Smooth muscle cell of the brain vasculature (primary cell): ENCODE measurements around the gene SLC17A9.

Experiments
- DNase-seq: peaks from one replicate; pipeline ENCODE4 v3.0.0-alpha.2; 2012; ENCODE audit warnings: low read depth, low spot score

The SLC17A9 gene

GRCh38 chr20:63002511-63002910 is 50.0 kb downstream of the SLC17A9 start:
- no peak for DNase-seq

- DNase-seq, result no peak
These were observed 51.0 kb downstream of the SLC17A9 start for GRCh38 chr20:63003546-63003945.

GRCh38 chr20:63004607-63005364 is 52.3 kb downstream of the SLC17A9 start:
- DNase-seq, result no peak

- DNase-seq, result no peak
These were observed 52.9 kb downstream of the SLC17A9 start for GRCh38 chr20:63005365-63005861.

GRCh38 chr20:63005862-63006539 is 53.5 kb downstream of the SLC17A9 start:
- DNase-seq, result no peak

GRCh38 chr20:63006540-63007359 is 54.2 kb downstream of the SLC17A9 start, which contains the start of gene BHLHE23:
Gene BHLHE23 (minus strand): TSS chr20:63006964. CDS start chr20:63006774, 190 bp downstream.
- DNase-seq, result no peak

- DNase-seq, result no peak
These were observed 54.8 kb downstream of the SLC17A9 start for GRCh38 chr20:63007360-63007645.

GRCh38 chr20:63007646-63008488 is 55.4 kb downstream of the SLC17A9 start:
- no peak for DNase-seq

- no peak for DNase-seq
These were observed 56.1 kb downstream of the SLC17A9 start for GRCh38 chr20:63008541-63009044.

- no peak for DNase-seq
These were observed 56.8 kb downstream of the SLC17A9 start for GRCh38 chr20:63009045-63009961.

- no peak for DNase-seq
These were observed 57.7 kb downstream of the SLC17A9 start for GRCh38 chr20:63009988-63010769.

GRCh38 chr20:63011798-63012197 is 59.3 kb downstream of the SLC17A9 start:
- no peak for DNase-seq

- DNase-seq, result no peak
These were observed 60.7 kb downstream of the SLC17A9 start for GRCh38 chr20:63013207-63013606.

GRCh38 chr20:63014287-63014686 is 61.8 kb downstream of the SLC17A9 start:
- DNase-seq, result no peak

GRCh38 chr20:63014710-63015109 is 62.2 kb downstream of the SLC17A9 start:
- no peak for DNase-seq

GRCh38 chr20:63015147-63015661 is 62.7 kb downstream of the SLC17A9 start:
- no peak for DNase-seq

- DNase-seq, result no peak
These were observed 63.3 kb downstream of the SLC17A9 start for GRCh38 chr20:63015662-63016361.

- DNase-seq, result no peak
These were observed 64.1 kb downstream of the SLC17A9 start for GRCh38 chr20:63016514-63017075.
